ENCODE results near the gene SERPINA3. TPM values are rescaled to one million over a fixed set of nuclear protein-coding genes. Genes with fewer than 3 reads are reported as not detected.
A peak's percentile ranks its signal among the peaks of the same experiment; 100 is the strongest.

Gene SERPINA3
- total RNA-seq, 1 experiment from 2014 or later: 0.95 TPM

DNA sequence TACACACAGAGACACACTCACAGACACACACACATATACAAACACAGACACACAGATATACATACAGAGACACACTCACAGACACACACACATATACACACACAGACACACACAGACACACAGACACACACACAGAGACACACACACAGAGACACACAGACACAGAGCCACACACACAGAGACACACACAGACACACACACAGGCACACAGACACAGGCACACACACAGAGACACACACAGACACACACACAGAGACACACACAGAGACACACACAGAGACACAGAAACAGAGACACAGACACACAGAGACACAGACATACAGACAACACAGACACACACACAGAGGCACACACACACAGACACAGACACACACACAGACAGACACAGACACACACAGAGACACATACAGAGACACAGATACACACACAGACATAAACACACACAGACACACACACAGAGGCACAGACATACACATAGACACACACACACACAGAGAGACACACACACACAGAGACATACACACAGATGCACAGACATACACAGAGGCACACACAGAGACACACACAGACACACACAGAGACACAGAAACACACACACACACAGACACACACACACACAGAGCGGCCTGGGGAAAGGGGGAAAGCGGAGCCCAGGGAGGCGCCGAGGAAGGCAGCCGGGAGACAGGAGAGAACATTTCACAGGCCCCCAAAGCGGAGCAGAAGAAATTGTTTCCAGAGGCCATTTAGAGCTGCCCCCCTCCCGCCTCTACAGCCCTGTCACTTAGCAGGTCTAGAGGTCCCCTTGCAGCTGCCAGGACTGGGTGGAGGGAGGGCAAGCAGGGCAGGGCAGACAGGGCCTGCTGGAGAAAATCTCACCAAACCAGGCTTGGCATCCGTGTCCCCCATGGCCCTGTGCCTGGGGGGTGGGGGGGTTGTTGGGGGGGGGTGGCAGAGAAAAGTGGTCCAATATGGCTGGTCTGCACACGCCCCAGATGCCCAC lies 38.9 kb downstream of the SERPINA3 start:
- H3K4me1 ChIP-seq (replicated peaks): no peaks in the 10 kb centered on the region
- no peak overlapping the region for H3K4me3 ChIP-seq
- no peaks in the 10 kb centered on the region for H3K36me3 ChIP-seq
- DNase-seq (ENCODE audit: low read depth in 1 of 2, low spot score in 2 of 2): no peak
- H3K27me3 ChIP-seq (replicated peaks): no peaks in the 10 kb centered on the region
- no peak overlapping the region for H3K27ac ChIP-seq
- H3K9me3 ChIP-seq (replicated peaks): 0 out of 2 replicates have a peak, but pooled peaks cover 3% of the 10 kb centered on the region

DNA sequence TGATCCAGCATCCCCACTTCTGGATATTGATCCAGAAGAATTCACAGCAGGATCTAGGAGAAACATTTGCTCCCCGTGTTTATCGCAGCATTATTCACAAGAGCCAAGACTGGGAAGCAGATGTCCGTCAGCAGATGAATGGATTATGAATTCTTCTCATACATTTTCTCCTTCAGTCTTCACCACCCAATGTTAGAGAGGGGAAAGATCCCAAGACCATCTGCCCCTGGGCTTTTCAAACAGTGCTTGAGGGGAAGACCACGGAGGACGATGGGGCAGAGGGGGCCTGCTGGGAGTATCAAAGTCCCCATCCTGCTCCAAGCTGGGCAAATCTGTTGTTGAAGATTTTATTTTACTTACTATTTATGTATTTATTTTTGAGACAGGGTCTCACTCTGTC lies 41.1 kb downstream of the SERPINA3 start:
- Histone ChIP-seq H3K4me3 (no peak overlapping the region), H3K27ac (no peak overlapping the region), H3K4me1 (replicated peaks) (no peaks in the 10 kb centered on the region), H3K36me3 (no peaks in the 10 kb centered on the region), H3K27me3 (replicated peaks) (no peaks in the 10 kb centered on the region), H3K9me3 (replicated peaks) (0 out of 2 replicates have a peak, but pooled peaks cover 3% of the 10 kb centered on the region)
- DNase-seq (ENCODE audit: low read depth in 1 of 2, low spot score in 2 of 2): no peak

- H3K27ac ChIP-seq: no peak overlapping the region
- H3K9me3 ChIP-seq (replicated peaks): no peaks in the 10 kb centered on the region
- no peaks in the 10 kb centered on the region for H3K4me1 ChIP-seq (replicated peaks)
- no peak for DNase-seq (ENCODE audit: low read depth in 1 of 2, low spot score in 2 of 2)
- H3K36me3 ChIP-seq: no peaks in the 10 kb centered on the region
- H3K27me3 ChIP-seq (replicated peaks): no peaks in the 10 kb centered on the region
- no peak overlapping the region for H3K4me3 ChIP-seq
Measured at GRCh38 chr14:94654071-94654861, 42.1 kb downstream of the SERPINA3 start.

DNA sequence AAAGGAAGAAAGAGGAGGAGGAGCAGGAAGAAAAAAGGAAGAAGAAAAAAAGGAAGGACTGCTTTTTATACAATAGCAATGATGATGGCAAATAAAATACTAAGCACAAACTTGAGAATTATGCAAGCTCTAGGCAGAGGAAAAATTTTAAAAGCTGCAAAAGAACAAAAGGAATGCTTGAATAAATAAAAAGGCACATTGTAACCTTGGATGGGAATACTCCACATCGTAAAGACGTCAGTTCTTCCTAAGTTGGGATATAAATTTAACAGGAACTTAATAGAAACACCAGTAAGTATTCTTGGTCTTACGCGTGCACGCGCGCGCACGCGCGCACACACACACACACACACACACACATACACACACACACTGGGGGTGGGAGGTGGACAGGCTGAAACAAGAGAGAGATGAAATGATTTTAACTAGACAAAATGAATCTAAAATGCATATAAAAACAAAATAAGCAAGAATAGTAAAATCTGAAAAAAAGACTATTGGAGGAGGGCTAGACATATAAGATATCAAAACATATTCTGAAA lies 43.0 kb downstream of the SERPINA3 start:
- Histone ChIP-seq H3K27me3 (replicated peaks) (no peaks in the 10 kb centered on the region), H3K9me3 (replicated peaks) (no peaks in the 10 kb centered on the region), H3K36me3 (no peaks in the 10 kb centered on the region), H3K27ac (no peak overlapping the region), H3K4me3 (no peak overlapping the region), H3K4me1 (replicated peaks) (no peaks in the 10 kb centered on the region)
- no peak for DNase-seq (ENCODE audit: low read depth in 1 of 2, low spot score in 2 of 2)

DNA sequence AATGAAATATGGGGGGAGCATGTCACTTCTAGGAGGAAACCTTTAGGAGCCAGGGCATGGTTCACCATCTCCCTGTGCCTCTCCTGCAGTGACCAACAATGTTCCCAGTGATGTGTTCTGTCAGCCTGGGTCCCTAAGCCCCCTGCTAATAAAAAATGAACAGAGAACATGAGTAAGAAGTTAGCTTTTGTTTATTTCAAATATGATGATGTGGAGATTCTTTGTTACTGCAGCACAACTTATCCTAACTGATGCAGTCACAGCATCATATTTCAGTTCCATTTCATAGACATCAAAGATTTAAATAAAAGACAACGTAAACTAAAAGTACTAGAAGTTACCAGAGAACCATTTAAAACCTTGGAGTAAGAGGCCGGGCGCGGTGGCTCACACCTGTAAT lies 43.9 kb downstream of the SERPINA3 start:
- no peak overlapping the region for H3K4me3 ChIP-seq
- no peak overlapping the region for H3K27ac ChIP-seq
- H3K4me1 ChIP-seq (replicated peaks): no peaks in the 10 kb centered on the region
- no peaks in the 10 kb centered on the region for H3K36me3 ChIP-seq
- DNase-seq (ENCODE audit: low read depth in 1 of 2, low spot score in 2 of 2): no peak
- H3K9me3 ChIP-seq (replicated peaks): no peaks in the 10 kb centered on the region
- no peaks in the 10 kb centered on the region for H3K27me3 ChIP-seq (replicated peaks)

DNA sequence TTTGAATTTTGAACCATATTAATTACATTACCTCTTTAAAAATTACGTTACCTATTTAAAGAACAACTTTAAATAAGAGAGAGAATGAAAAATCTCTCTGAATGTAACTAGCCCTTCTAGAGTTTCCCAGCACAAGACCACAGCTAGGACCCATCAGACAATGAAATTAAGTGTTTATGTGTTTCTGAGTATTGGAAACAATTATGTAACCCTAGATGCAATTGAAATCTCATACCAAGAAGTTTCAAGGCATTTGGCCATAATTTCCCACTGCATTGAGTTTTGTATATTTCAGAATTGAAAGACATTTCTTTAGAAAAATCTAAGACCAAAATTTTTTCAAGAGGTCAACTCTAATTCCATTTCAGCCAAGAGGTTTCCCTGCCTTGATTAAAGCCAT lies 47.1 kb downstream of the SERPINA3 start:
- Histone ChIP-seq H3K4me1 (replicated peaks) (peaks cover 9% of the 10 kb centered on the region), H3K9me3 (replicated peaks) (no peaks in the 10 kb centered on the region), H3K27me3 (replicated peaks) (no peaks in the 10 kb centered on the region), H3K36me3 (no peaks in the 10 kb centered on the region), H3K4me3 (no peak overlapping the region), H3K27ac (no peak overlapping the region)
- DNase-seq (ENCODE audit: low read depth in 1 of 2, low spot score in 2 of 2): no peak

DNA sequence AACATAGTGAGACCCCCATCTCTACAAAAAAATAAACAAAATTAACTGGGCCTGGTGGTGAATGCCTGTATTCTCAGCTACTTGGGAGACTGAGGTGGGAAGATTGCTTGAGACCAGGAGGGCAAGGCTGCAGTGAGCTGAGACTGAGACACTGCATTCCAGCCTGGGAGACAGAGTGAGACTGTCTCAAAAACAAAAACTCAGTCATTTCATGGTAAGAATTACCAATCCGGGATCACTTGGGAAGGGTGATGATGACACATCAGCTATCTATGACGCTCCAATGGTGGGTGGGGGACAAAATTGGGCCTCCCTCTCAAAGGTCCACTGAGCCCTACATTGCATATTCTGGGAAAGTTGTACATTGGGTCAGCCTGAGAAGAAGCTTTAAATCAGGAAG lies 47.7 kb downstream of the SERPINA3 start:
- H3K27ac ChIP-seq: no peak overlapping the region
- DNase-seq (ENCODE audit: low read depth in 1 of 2, low spot score in 2 of 2): no peak
- no peaks in the 10 kb centered on the region for H3K36me3 ChIP-seq
- H3K27me3 ChIP-seq (replicated peaks): no peaks in the 10 kb centered on the region
- peaks cover 16% of the 10 kb centered on the region for H3K4me1 ChIP-seq (replicated peaks)
- H3K9me3 ChIP-seq (replicated peaks): no peaks in the 10 kb centered on the region
- H3K4me3 ChIP-seq: no peak overlapping the region

GRCh38 chr14:94660306-94660946 lies 48.2 kb downstream of the SERPINA3 start:
- Histone ChIP-seq H3K9me3 (replicated peaks) (no peaks in the 10 kb centered on the region), H3K27ac (no peak overlapping the region), H3K27me3 (replicated peaks) (no peaks in the 10 kb centered on the region), H3K36me3 (no peaks in the 10 kb centered on the region), H3K4me3 (no peak overlapping the region), H3K4me1 (replicated peaks) (peaks cover 19% of the 10 kb centered on the region)
- no peak for DNase-seq (ENCODE audit: low read depth in 1 of 2, low spot score in 2 of 2)

DNA sequence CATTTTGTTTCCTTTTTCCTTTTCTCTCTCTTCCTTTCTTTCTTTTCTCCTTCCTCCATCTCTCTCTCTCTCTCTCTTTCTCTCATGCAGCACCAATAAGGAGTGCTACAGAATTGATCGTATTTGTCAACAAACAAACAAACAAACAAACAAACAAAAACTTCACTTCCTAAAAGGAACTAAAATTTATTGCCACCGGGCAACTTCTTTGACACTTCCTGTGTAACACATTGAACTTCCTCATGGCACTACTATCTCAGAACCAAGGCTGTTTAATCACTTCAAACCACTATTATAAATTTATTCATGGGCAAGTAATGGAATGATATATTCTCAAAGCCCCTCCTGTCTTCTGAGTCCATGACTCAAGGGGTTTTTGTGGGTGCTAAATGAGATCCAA lies 51.3 kb downstream of the SERPINA3 start:
- H3K27me3 ChIP-seq (replicated peaks): no peaks in the 10 kb centered on the region
- H3K4me1 ChIP-seq (replicated peaks): peaks cover 19% of the 10 kb centered on the region
- DNase-seq (ENCODE audit: low read depth in 1 of 2, low spot score in 2 of 2): no peak
- peak overlapping the region; percentile 59 for H3K27ac ChIP-seq
- H3K9me3 ChIP-seq (replicated peaks): no peaks in the 10 kb centered on the region
- H3K36me3 ChIP-seq: no peaks in the 10 kb centered on the region
- no peak overlapping the region for H3K4me3 ChIP-seq

GRCh38 chr14:94663965-94664704 lies 51.9 kb downstream of the SERPINA3 start:
- no peaks in the 10 kb centered on the region for H3K9me3 ChIP-seq (replicated peaks)
- H3K27ac ChIP-seq: peak overlapping the region; percentile 59
- H3K4me3 ChIP-seq: no peak overlapping the region
- no peaks in the 10 kb centered on the region for H3K36me3 ChIP-seq
- peaks cover 19% of the 10 kb centered on the region for H3K4me1 ChIP-seq (replicated peaks)
- DNase-seq (ENCODE audit: low read depth in 1 of 2, low spot score in 2 of 2): peak in 1 of 2 experiments; percentile 52
- no peaks in the 10 kb centered on the region for H3K27me3 ChIP-seq (replicated peaks)

- Histone ChIP-seq H3K4me1 (replicated peaks) (peaks cover 19% of the 10 kb centered on the region), H3K27me3 (replicated peaks) (no peaks in the 10 kb centered on the region), H3K9me3 (replicated peaks) (no peaks in the 10 kb centered on the region), H3K27ac (peak overlapping the region; percentile 42), H3K36me3 (no peaks in the 10 kb centered on the region), H3K4me3 (no peak overlapping the region)
- peak; percentile 76 to 85 for DNase-seq (ENCODE audit: low read depth in 1 of 2, low spot score in 2 of 2)
Measured at GRCh38 chr14:94665121-94665520, 52.9 kb downstream of the SERPINA3 start.

DNA sequence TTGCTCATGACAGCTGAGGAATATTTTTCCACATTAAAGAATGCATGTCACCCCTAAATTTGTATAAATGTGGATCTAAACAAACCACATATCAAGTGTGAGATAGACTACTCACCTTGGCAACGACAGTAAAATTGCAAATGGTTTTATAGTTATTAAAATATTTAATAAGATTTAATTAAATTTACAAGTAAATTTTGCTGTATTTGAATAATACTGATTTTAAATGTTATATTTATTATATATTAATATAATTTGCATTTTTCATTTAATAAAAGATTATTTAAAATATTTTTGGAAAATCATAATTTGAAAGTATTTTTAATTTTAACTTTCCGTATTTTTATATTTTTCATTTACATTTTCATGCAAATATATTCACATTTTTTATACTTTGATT lies 53.4 kb downstream of the SERPINA3 start:
- Histone ChIP-seq H3K4me3 (no peak overlapping the region), H3K36me3 (no peaks in the 10 kb centered on the region), H3K27me3 (replicated peaks) (no peaks in the 10 kb centered on the region), H3K4me1 (replicated peaks) (peaks cover 19% of the 10 kb centered on the region), H3K9me3 (replicated peaks) (no peaks in the 10 kb centered on the region), H3K27ac (peak overlapping the region; percentile 42)
- DNase-seq (ENCODE audit: low read depth in 1 of 2, low spot score in 2 of 2): no peak

All from SJSA1 (cell line).